Measurements from ENCODE around the gene ERGIC1.
"Not testable (repeated sequence)": the region's sequence is repeated elsewhere in the genome, so short reads cannot be mapped to it uniquely, and the experiment has no call there.

ERGIC1 gene

GRCh38 chr5:172855597-172856292 is 21.7 kb downstream of the ERGIC1 start:
- Histone ChIP-seq H3K9ac (ENCODE audit: low read depth, low read length) (no peak overlapping the region), H3K9me3 (ENCODE audit: control insufficient read depth, insufficient read depth, low read length) (no peaks in the 10 kb centered on the region), H3K4me1 (ENCODE audit: control insufficient read depth, insufficient read depth, low read length) (peaks cover 5% of the 10 kb centered on the region), H3K27me3 (ENCODE audit: control insufficient read depth, insufficient read depth, low read length) (no peaks in the 10 kb centered on the region), H3K36me3 (ENCODE audit: control insufficient read depth, insufficient read depth, low read length) (peaks cover 11% of the 10 kb centered on the region), H3K4me3 (ENCODE audit: low read depth, low read length) (no peak overlapping the region)

GRCh38 chr5:172856336-172856735 is 22.3 kb downstream of the ERGIC1 start:
- no peak overlapping the region for H3K4me3 ChIP-seq (ENCODE audit: low read depth, low read length)
- no peak overlapping the region for H3K9ac ChIP-seq (ENCODE audit: low read depth, low read length)
- H3K36me3 ChIP-seq (ENCODE audit: control insufficient read depth, insufficient read depth, low read length): peaks cover 11% of the 10 kb centered on the region
- no peaks in the 10 kb centered on the region for H3K9me3 ChIP-seq (ENCODE audit: control insufficient read depth, insufficient read depth, low read length)
- H3K27me3 ChIP-seq (ENCODE audit: control insufficient read depth, insufficient read depth, low read length): no peaks in the 10 kb centered on the region
- H3K4me1 ChIP-seq (ENCODE audit: control insufficient read depth, insufficient read depth, low read length): peaks cover 5% of the 10 kb centered on the region

GRCh38 chr5:172857982-172858381 is 23.9 kb downstream of the ERGIC1 start:
- peaks cover 11% of the 10 kb centered on the region for H3K36me3 ChIP-seq (ENCODE audit: control insufficient read depth, insufficient read depth, low read length)
- H3K4me1 ChIP-seq (ENCODE audit: control insufficient read depth, insufficient read depth, low read length): peaks cover 5% of the 10 kb centered on the region
- H3K9me3 ChIP-seq (ENCODE audit: control insufficient read depth, insufficient read depth, low read length): no peaks in the 10 kb centered on the region
- H3K4me3 ChIP-seq (ENCODE audit: low read depth, low read length): no peak overlapping the region
- H3K9ac ChIP-seq (ENCODE audit: low read depth, low read length): no peak overlapping the region
- no peaks in the 10 kb centered on the region for H3K27me3 ChIP-seq (ENCODE audit: control insufficient read depth, insufficient read depth, low read length)

GRCh38 chr5:172858511-172858989 is 24.5 kb downstream of the ERGIC1 start:
- no peak overlapping the region for H3K4me3 ChIP-seq (ENCODE audit: low read depth, low read length)
- H3K4me1 ChIP-seq (ENCODE audit: control insufficient read depth, insufficient read depth, low read length): peaks cover 8% of the 10 kb centered on the region
- H3K9me3 ChIP-seq (ENCODE audit: control insufficient read depth, insufficient read depth, low read length): no peaks in the 10 kb centered on the region
- H3K27me3 ChIP-seq (ENCODE audit: control insufficient read depth, insufficient read depth, low read length): no peaks in the 10 kb centered on the region
- peaks cover 11% of the 10 kb centered on the region for H3K36me3 ChIP-seq (ENCODE audit: control insufficient read depth, insufficient read depth, low read length)
- no peak overlapping the region for H3K9ac ChIP-seq (ENCODE audit: low read depth, low read length)

- Histone ChIP-seq H3K4me1 (ENCODE audit: control insufficient read depth, insufficient read depth, low read length) (peaks cover 8% of the 10 kb centered on the region), H3K36me3 (ENCODE audit: control insufficient read depth, insufficient read depth, low read length) (peaks cover 11% of the 10 kb centered on the region), H3K27me3 (ENCODE audit: control insufficient read depth, insufficient read depth, low read length) (no peaks in the 10 kb centered on the region), H3K4me3 (ENCODE audit: low read depth, low read length) (no peak overlapping the region), H3K9me3 (ENCODE audit: control insufficient read depth, insufficient read depth, low read length) (no peaks in the 10 kb centered on the region), H3K9ac (ENCODE audit: low read depth, low read length) (no peak overlapping the region)
Measured at GRCh38 chr5:172858990-172859811, 25.1 kb downstream of the ERGIC1 start.

GRCh38 chr5:172859966-172860365 is 25.9 kb downstream of the ERGIC1 start:
- H3K4me1 ChIP-seq (ENCODE audit: control insufficient read depth, insufficient read depth, low read length): peaks cover 8% of the 10 kb centered on the region
- H3K9me3 ChIP-seq (ENCODE audit: control insufficient read depth, insufficient read depth, low read length): no peaks in the 10 kb centered on the region
- peaks cover 11% of the 10 kb centered on the region for H3K36me3 ChIP-seq (ENCODE audit: control insufficient read depth, insufficient read depth, low read length)
- no peaks in the 10 kb centered on the region for H3K27me3 ChIP-seq (ENCODE audit: control insufficient read depth, insufficient read depth, low read length)
- H3K4me3 ChIP-seq (ENCODE audit: low read depth, low read length): no peak overlapping the region
- no peak overlapping the region for H3K9ac ChIP-seq (ENCODE audit: low read depth, low read length)

- H3K36me3 ChIP-seq (ENCODE audit: control insufficient read depth, insufficient read depth, low read length): peaks cover 11% of the 10 kb centered on the region
- no peaks in the 10 kb centered on the region for H3K9me3 ChIP-seq (ENCODE audit: control insufficient read depth, insufficient read depth, low read length)
- peaks cover 8% of the 10 kb centered on the region for H3K4me1 ChIP-seq (ENCODE audit: control insufficient read depth, insufficient read depth, low read length)
- H3K27me3 ChIP-seq (ENCODE audit: control insufficient read depth, insufficient read depth, low read length): no peaks in the 10 kb centered on the region
- no peak overlapping the region for H3K4me3 ChIP-seq (ENCODE audit: low read depth, low read length)
- no peak overlapping the region for H3K9ac ChIP-seq (ENCODE audit: low read depth, low read length)
Measured at GRCh38 chr5:172860520-172861443, 26.7 kb downstream of the ERGIC1 start.

GRCh38 chr5:172861461-172861860 is 27.4 kb downstream of the ERGIC1 start:
- H3K9ac ChIP-seq (ENCODE audit: low read depth, low read length): no peak overlapping the region

GRCh38 chr5:172862165-172862801 is 28.2 kb downstream of the ERGIC1 start:
- no peaks in the 10 kb centered on the region for H3K27me3 ChIP-seq (ENCODE audit: control insufficient read depth, insufficient read depth, low read length)
- no peak overlapping the region for H3K9ac ChIP-seq (ENCODE audit: low read depth, low read length)
- peaks cover 6% of the 10 kb centered on the region for H3K36me3 ChIP-seq (ENCODE audit: control insufficient read depth, insufficient read depth, low read length)
- no peak overlapping the region for H3K4me3 ChIP-seq (ENCODE audit: low read depth, low read length)
- no peaks in the 10 kb centered on the region for H3K9me3 ChIP-seq (ENCODE audit: control insufficient read depth, insufficient read depth, low read length)
- H3K4me1 ChIP-seq (ENCODE audit: control insufficient read depth, insufficient read depth, low read length): peaks cover 12% of the 10 kb centered on the region

More at GRCh38 chr5:172861461-172861860, 27.4 kb downstream of the ERGIC1 start:
- H3K27me3 ChIP-seq (ENCODE audit: control insufficient read depth, insufficient read depth, low read length): no peaks in the 10 kb centered on the region
- peaks cover 8% of the 10 kb centered on the region for H3K4me1 ChIP-seq (ENCODE audit: control insufficient read depth, insufficient read depth, low read length)
- H3K36me3 ChIP-seq (ENCODE audit: control insufficient read depth, insufficient read depth, low read length): peaks cover 6% of the 10 kb centered on the region
- no peak overlapping the region for H3K4me3 ChIP-seq (ENCODE audit: low read depth, low read length)
- H3K9me3 ChIP-seq (ENCODE audit: control insufficient read depth, insufficient read depth, low read length): no peaks in the 10 kb centered on the region

- H3K36me3 ChIP-seq (ENCODE audit: control insufficient read depth, insufficient read depth, low read length); H3K9ac ChIP-seq (ENCODE audit: low read depth, low read length); H3K27me3 ChIP-seq (ENCODE audit: control insufficient read depth, insufficient read depth, low read length); H3K9me3 ChIP-seq (ENCODE audit: control insufficient read depth, insufficient read depth, low read length); H3K4me3 ChIP-seq (ENCODE audit: low read depth, low read length): not testable (repeated sequence)
- H3K4me1 ChIP-seq (ENCODE audit: control insufficient read depth, insufficient read depth, low read length): peaks cover 24% of the 10 kb centered on the region
Measured at GRCh38 chr5:172864171-172864570, 30.1 kb downstream of the ERGIC1 start.

GRCh38 chr5:172864747-172865146 is 30.7 kb downstream of the ERGIC1 start:
- H3K27me3 ChIP-seq (ENCODE audit: control insufficient read depth, insufficient read depth, low read length): no peaks in the 10 kb centered on the region
- peaks cover 24% of the 10 kb centered on the region for H3K4me1 ChIP-seq (ENCODE audit: control insufficient read depth, insufficient read depth, low read length)
- no peak overlapping the region for H3K4me3 ChIP-seq (ENCODE audit: low read depth, low read length)
- no peaks in the 10 kb centered on the region for H3K9me3 ChIP-seq (ENCODE audit: control insufficient read depth, insufficient read depth, low read length)
- peaks cover 2% of the 10 kb centered on the region for H3K36me3 ChIP-seq (ENCODE audit: control insufficient read depth, insufficient read depth, low read length)
- H3K9ac ChIP-seq (ENCODE audit: low read depth, low read length): no peak overlapping the region

Data from iPS-15b (cell line).